ENCODE data around the gene C4orf50.

The C4orf50 gene

DNA sequence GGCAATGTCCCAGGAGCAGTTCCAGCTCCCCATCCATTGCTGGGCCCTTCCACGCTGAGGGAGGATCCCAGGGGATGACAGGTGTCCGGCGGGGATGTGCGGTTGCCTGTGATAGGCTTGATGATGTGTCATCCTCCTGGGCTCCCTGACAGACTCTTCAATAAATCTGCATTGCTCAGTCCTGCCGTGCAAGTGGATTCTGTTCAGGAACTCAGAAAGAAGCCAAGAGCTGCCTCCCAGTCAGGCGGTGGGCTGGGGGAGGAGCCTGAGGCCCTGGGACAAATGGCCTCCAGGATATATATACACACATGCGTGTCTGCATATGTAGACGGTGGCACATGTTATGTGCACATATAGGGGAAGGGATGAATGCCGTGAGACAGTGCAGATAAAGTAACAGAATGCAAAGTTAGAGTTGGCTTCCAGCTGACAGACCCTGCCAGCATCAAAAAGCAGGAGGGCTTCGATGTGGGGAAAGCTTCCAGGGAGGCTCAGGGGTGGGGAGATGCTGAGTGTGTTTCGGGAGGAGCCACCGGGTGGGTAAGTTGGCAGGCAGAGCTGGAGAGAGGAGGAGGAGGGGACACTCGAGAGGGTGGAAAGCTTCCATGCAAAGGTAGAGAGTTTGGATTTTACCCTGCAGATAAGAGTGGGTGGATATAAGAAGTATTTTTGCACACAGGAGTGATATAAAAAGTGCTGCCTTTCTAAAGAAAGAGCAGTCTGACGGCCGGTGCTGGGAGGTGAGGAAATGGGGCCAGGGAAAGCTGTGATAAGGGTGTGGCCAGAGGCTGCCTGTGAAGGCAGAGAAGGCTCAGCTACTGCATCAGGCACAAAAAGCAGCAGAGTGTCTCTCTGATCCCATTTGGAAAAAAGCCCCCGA lies 96.9 kb downstream of the C4orf50 start:
- DNase-seq (ENCODE audit: low read depth, low spot score), result no peak

GRCh38 chr4:5919571-5919970 lies 98.7 kb downstream of the C4orf50 start:
- DNase-seq (ENCODE audit: low read depth, low spot score), result no peak

DNA sequence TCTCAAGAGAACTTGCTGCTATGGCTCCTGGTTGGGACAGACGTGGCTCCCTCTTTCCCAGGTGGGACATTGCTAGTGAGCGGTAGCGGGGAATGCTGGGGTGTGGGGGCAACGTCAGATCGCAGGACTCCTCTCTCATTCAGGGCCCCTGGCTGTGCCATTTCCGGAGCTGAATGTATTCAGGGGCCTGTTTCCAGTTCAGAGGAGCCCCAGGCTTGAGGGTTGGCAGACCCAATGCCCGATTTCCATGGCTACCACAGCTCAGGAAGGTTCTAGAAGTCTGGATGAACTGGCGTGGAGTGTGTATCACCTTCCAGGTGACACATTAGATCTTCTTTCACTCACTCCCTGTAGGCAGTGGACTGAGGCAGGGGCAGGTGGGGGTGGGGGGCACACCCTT lies 99.2 kb downstream of the C4orf50 start:
- no peak for DNase-seq (ENCODE audit: low read depth, low spot score)

GRCh38 chr4:5918331-5918985 lies 99.8 kb downstream of the C4orf50 start:
- no peak for DNase-seq (ENCODE audit: low read depth, low spot score)

DNA sequence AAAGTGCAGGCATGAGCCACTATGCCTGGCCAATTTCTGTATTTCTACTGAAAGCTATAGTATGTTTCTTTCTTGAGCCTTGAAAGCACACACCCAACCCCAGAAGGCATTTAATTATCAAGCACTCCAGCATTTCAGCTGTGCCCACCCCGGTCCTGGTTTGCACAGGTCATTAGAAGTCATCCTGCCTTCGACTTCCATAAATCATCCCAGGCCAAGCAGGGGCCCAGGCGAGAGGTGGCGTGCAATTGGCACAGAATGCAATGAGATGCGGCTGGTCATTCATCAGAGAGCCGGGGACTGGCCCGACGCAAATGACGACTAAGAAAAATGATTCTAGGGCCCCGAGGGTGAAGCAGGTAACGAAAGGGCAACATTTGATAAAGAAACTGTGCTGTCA lies 100.6 kb downstream of the C4orf50 start:
- no peak for DNase-seq (ENCODE audit: low read depth, low spot score)

DNA sequence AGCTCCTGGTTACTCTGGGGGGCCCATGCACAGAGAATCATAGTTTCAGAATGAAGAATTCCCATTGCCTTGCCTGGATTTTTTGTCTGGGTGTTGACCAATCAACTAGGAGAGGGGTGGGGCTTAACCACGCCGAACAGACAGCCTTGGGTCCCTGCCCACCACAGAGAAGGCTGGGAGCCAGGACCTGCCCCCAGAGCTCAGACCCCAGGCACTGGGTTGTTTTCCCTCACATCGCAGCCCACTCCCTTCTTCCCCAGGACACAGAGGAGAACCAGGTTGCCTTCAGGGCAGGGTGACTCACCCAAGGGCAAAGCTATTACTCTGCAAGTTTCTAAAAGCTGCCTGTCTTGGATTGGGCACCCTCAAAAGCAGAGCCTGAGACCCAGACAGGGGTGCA lies 102.0 kb downstream of the C4orf50 start:
- DNase-seq (ENCODE audit: low read depth, low spot score), result no peak

- no peak for DNase-seq (ENCODE audit: low read depth, low spot score)
Measured at GRCh38 chr4:5913454-5913853, 104.8 kb downstream of the C4orf50 start.

DNA sequence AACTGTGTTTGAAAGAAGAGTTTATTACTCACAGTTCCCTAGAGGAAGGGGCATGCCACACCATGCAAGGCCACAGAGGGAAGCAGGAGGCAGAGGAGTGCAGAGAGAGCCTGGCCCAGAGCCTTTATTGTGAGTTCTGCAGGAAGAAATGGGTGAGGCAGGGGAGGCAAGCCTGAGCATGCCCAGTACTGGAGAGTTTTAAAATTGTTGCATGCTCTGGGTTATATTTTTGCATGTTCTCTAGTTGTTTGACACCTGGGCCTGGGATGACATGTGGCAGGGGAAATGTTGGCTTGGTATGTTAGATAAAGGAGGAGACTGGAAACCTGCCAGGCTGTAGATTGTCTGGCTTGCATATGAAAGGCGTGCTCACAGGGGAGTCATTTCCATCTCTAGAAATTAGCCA lies 105.6 kb downstream of the C4orf50 start:
- DNase-seq (ENCODE audit: low read depth, low spot score), result no peak

DNA sequence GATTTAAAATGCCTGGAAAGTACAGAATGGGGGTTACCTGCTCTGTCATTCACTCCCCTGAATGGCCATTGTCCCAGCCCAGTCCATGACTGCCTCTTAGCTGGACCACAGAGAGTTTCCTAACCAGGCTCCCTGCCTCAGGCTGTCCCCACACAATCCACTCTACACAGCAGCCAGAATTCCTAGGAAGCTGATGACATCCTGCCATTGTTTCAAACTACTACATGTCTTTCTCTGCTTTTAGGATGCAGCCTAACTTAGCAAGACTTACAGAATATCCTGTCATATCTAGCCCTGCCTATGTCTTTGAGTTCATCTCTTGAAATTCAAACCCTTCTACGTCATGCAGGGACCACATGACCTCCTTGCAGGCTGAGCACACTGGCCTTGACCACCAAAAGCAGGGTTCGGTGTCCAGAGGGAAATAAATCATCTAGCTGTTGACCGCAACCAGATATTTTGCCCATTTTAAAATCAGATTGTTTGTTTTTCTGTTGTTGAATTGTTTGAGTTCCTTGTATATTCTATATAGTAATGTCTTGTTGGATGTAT lies 109.3 kb downstream of the C4orf50 start:
- no peak for DNase-seq (ENCODE audit: low read depth, low spot score)

DNA sequence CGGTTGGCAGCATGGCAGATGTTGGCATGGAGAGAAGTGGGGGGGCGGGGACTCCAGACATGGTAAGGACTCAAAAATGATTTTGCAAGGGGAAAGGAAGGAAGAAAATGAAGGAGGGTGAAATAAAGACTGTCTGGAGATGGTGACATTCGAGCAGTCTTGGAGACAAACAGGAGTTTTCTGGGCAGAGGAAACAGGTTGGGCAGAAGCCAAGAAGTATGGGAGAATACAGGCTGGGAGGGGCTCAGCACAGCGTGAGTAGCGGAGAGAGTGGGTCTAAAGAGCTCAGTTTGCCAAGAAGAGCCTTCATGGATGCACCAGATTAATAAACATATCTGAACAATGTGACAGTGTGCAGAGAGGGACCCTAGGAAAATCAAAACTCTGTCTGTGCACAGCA lies 112.0 kb downstream of the C4orf50 start:
- no peak for DNase-seq (ENCODE audit: low read depth, low spot score)

GRCh38 chr4:5905714-5906113 lies 112.5 kb downstream of the C4orf50 start:
- DNase-seq (ENCODE audit: low read depth, low spot score), result peak; percentile 80

- no peak for DNase-seq (ENCODE audit: low read depth, low spot score)
Measured at GRCh38 chr4:5900844-5901243, 117.4 kb downstream of the C4orf50 start.

DNA sequence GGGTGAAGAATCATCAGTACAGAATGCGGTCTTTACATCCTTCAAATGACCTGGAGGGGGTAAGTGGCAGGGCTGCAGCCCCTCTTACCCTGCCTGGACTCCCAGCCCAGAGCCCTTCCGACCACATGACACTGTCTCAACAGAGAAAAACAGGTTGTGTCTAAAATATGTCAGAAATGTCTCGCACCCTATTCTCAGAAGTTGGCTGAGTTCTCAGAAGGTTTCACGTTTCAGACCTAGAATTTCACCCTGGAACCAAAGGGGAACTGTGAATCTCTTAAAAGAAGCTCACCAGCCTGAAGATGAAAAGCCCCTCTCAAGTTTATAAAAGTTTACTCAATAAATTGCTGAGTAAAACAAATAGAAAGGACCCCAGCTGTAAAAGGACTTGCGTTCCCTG lies 118.3 kb downstream of the C4orf50 start:
- DNase-seq (ENCODE audit: low read depth, low spot score), result no peak

GRCh38 chr4:5899396-5899795 lies 118.8 kb downstream of the C4orf50 start:
- no peak for DNase-seq (ENCODE audit: low read depth, low spot score)

GRCh38 chr4:5897674-5898073 lies 120.6 kb downstream of the C4orf50 start:
- no peak for DNase-seq (ENCODE audit: low read depth, low spot score)

DNA sequence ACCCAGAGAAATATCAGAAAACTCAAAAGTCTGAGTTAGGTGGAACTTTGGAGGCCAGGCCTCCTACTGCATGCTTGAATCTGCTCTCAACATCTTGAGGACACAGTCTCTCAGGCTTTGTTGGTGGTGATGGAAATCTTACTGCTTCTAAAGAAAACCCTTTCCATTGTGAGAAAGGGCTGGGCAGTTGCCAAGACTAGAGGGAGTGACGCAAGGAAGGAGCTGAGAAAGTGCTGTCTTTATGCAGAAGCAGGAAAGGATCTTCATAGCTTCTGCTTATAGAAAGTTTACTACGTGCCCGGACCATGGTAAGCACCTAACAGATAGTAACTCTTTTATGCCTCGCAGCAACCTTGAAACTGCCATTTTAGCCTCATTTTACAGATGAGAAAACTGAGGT lies 122.9 kb downstream of the C4orf50 start:
- no peak for DNase-seq (ENCODE audit: low read depth, low spot score)

DNA sequence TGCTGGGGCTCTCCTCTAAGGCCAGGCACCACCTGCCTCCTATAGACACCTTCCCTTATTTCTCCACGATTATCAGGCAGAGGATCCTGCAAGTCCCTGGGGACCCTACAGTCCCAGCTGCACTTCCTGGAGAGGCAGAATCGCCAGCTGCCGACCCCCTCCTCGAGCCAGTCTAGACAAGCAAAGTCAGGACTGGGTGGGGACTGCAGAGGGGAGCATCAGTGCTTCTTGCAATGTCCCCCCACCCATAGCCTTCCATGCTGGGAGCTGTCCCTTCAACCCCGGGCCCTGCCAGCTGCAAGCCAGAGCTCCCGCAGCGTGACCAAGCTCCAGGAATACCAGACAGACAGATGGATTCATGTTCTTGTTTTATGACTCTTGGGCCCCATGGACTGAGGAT lies 124.0 kb downstream of the C4orf50 start:
- no peak for DNase-seq (ENCODE audit: low read depth, low spot score)

DNA sequence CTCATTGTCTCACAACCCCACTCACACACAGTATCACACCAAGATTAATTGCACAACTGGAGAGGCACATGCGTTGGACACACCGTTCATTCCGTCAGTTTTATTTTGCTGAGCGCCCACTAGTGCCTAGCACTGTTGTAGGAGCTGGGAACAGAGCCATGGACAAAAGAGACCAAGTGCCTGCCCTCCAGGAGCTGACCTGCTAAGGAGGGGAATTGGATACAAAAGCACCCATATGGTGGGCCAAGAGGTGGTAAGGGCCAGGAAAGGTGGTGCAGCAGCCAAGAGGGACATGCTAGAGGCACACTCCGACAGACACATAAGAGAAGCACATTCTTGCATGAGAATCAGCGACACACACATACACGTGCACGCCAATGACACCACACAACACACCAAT lies 124.6 kb downstream of the C4orf50 start:
- DNase-seq (ENCODE audit: low read depth, low spot score), result no peak

DNA sequence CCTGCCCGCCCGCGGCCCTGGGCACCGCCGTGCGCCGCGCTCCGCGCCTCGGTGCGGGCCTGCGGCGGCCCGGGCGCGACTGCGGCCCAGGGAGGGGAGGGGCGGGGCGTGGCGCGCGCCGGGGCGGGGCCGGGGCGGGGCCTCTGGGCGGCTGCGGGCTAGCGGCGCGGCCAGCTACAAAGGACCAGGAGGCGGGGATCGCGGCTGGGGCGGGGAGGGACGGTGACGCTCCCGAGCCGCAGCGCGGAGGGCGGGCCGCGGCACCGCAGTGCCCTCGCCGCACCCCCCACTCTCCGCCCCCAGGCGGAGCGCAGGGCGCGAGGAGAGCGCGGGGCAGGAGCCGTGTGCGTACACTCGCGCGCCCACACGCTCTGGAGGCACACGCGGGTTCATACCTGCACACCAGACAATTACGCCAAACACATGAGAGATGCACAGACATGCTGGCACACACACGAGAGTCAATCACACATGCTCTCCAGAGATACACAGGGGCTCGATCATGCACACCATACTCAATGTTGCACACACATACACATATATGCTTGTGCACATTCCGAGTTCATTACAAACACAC lies 125.1 kb downstream of the C4orf50 start, which contains the start of gene CRMP1:
Gene CRMP1 (minus strand): TSS at position 83 of the 577 bp plus-strand sequence. CDS start 117 bp downstream, outside the sequence.
- no peak for DNase-seq (ENCODE audit: low read depth, low spot score)

DNA sequence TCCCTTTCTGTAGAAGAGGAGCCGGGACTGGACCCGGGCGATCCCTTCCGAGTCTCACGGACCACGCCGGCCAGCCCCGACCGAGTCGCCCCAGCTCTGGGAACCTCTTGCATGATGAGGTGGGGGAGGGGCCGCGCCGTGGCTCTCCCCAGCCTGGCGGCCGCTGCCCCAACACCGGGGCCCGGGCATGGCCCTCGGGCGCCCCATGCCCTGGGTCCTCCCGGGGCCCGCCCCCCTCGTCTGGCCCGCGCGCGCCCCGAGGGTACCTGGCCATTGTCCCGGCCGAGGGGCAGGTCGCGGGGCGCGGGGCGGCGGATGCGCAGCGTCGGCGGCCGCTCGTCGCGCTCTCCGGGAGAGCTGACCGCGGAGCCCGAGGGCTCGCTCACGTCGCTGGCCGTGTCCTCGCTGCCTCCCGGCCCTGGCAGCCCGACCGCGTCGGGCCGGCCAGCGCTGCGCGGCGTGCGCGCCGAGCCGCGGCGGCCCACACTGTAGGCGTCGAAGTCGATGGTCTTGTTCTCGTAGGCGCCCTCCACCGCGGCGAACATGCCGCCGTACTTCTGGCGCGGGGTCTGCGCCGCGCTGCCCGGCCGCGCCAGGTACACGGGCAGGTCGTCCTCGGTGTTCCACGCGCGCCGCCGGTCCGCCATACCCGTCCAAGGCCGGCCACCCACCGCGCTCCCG lies 125.8 kb downstream of the C4orf50 start:
- no peak for DNase-seq (ENCODE audit: low read depth, low spot score)

- no peak for DNase-seq (ENCODE audit: low read depth, low spot score)
Measured at GRCh38 chr4:5891563-5892322, 126.5 kb downstream of the C4orf50 start.
